ENCODE data around the gene CCDC85B.

CCDC85B gene

GRCh38 chr11:65892661-65893317 is 2.3 kb downstream of the CCDC85B start:
- H3K4me3 ChIP-seq (ENCODE audit: low read depth, low read length): no peak overlapping the region
- peaks cover 22% of the 10 kb centered on the region for H3K4me1 ChIP-seq (ENCODE audit: control insufficient read depth, insufficient read depth, low read length)
- H3K9me3 ChIP-seq (ENCODE audit: control insufficient read depth, insufficient read depth, low read length): no peaks in the 10 kb centered on the region
- no peak overlapping the region for H3K27ac ChIP-seq (ENCODE audit: low read depth, low read length)
- H3K9ac ChIP-seq (ENCODE audit: low read depth, low read length): no peak overlapping the region
- H3K27me3 ChIP-seq (ENCODE audit: control insufficient read depth, insufficient read depth, low read length): peaks cover 18% of the 10 kb centered on the region
- H3K36me3 ChIP-seq (ENCODE audit: control insufficient read depth, insufficient read depth, low read length): no peaks in the 10 kb centered on the region

GRCh38 chr11:65894034-65894591 is 3.6 kb downstream of the CCDC85B start:
- Histone ChIP-seq H3K4me1 (ENCODE audit: control insufficient read depth, insufficient read depth, low read length) (peaks cover 19% of the 10 kb centered on the region), H3K4me3 (ENCODE audit: low read depth, low read length) (no peak overlapping the region), H3K36me3 (ENCODE audit: control insufficient read depth, insufficient read depth, low read length) (no peaks in the 10 kb centered on the region)

GRCh38 chr11:65895482-65895981 is 5.1 kb downstream of the CCDC85B start:
- Histone ChIP-seq H3K4me3 (ENCODE audit: low read depth, low read length) (no peak overlapping the region), H3K9me3 (ENCODE audit: control insufficient read depth, insufficient read depth, low read length) (no peaks in the 10 kb centered on the region), H3K27me3 (ENCODE audit: control insufficient read depth, insufficient read depth, low read length) (peaks cover 25% of the 10 kb centered on the region), H3K36me3 (ENCODE audit: control insufficient read depth, insufficient read depth, low read length) (no peaks in the 10 kb centered on the region), H3K27ac (ENCODE audit: low read depth, low read length) (no peak overlapping the region), H3K9ac (ENCODE audit: low read depth, low read length) (no peak overlapping the region), H3K4me1 (ENCODE audit: control insufficient read depth, insufficient read depth, low read length) (peaks cover 10% of the 10 kb centered on the region; the same call in 1 of the 2 replicates)

More at GRCh38 chr11:65894034-65894591, 3.6 kb downstream of the CCDC85B start:
- H3K27me3 ChIP-seq (ENCODE audit: control insufficient read depth, insufficient read depth, low read length): peaks cover 27% of the 10 kb centered on the region
- no peak overlapping the region for H3K27ac ChIP-seq (ENCODE audit: low read depth, low read length)
- H3K9me3 ChIP-seq (ENCODE audit: control insufficient read depth, insufficient read depth, low read length): no peaks in the 10 kb centered on the region
- no peak overlapping the region for H3K9ac ChIP-seq (ENCODE audit: low read depth, low read length)

- Histone ChIP-seq H3K4me1 (ENCODE audit: control insufficient read depth, insufficient read depth, low read length) (peaks cover 10% of the 10 kb centered on the region; the same call in 1 of the 2 replicates), H3K9me3 (ENCODE audit: control insufficient read depth, insufficient read depth, low read length) (no peaks in the 10 kb centered on the region), H3K4me3 (ENCODE audit: low read depth, low read length) (no peak overlapping the region), H3K36me3 (ENCODE audit: control insufficient read depth, insufficient read depth, low read length) (no peaks in the 10 kb centered on the region), H3K27me3 (ENCODE audit: control insufficient read depth, insufficient read depth, low read length) (peaks cover 31% of the 10 kb centered on the region), H3K9ac (ENCODE audit: low read depth, low read length) (no peak overlapping the region), H3K27ac (ENCODE audit: low read depth, low read length) (no peak overlapping the region)
Observed at GRCh38 chr11:65896034-65896999, 5.8 kb downstream of the CCDC85B start.

GRCh38 chr11:65897020-65897471 is 6.6 kb downstream of the CCDC85B start:
- Histone ChIP-seq H3K9me3 (ENCODE audit: control insufficient read depth, insufficient read depth, low read length) (no peaks in the 10 kb centered on the region), H3K4me3 (ENCODE audit: low read depth, low read length) (no peak overlapping the region), H3K4me1 (ENCODE audit: control insufficient read depth, insufficient read depth, low read length) (peaks cover 7% of the 10 kb centered on the region; the same call in 1 of the 2 replicates), H3K27me3 (ENCODE audit: control insufficient read depth, insufficient read depth, low read length) (peaks cover 35% of the 10 kb centered on the region), H3K9ac (ENCODE audit: low read depth, low read length) (no peak overlapping the region), H3K27ac (ENCODE audit: low read depth, low read length) (no peak overlapping the region), H3K36me3 (ENCODE audit: control insufficient read depth, insufficient read depth, low read length) (no peaks in the 10 kb centered on the region)

- no peaks in the 10 kb centered on the region for H3K36me3 ChIP-seq (ENCODE audit: control insufficient read depth, insufficient read depth, low read length)
Observed at GRCh38 chr11:65898656-65899355, 8.3 kb downstream of the CCDC85B start.

GRCh38 chr11:65899356-65900124 is 9.1 kb downstream of the CCDC85B start:
- Histone ChIP-seq H3K36me3 (ENCODE audit: control insufficient read depth, insufficient read depth, low read length) (no peaks in the 10 kb centered on the region), H3K4me1 (ENCODE audit: control insufficient read depth, insufficient read depth, low read length) (peaks cover 9% of the 10 kb centered on the region), H3K4me3 (ENCODE audit: low read depth, low read length) (peak overlapping the region; percentile 64), H3K9ac (ENCODE audit: low read depth, low read length) (peak overlapping the region; percentile 69), H3K9me3 (ENCODE audit: control insufficient read depth, insufficient read depth, low read length) (no peaks in the 10 kb centered on the region), H3K27ac (ENCODE audit: low read depth, low read length) (peak overlapping the region; percentile 87), H3K27me3 (ENCODE audit: control insufficient read depth, insufficient read depth, low read length) (peaks cover 55% of the 10 kb centered on the region)

More at GRCh38 chr11:65898656-65899355, 8.3 kb downstream of the CCDC85B start:
- H3K9me3 ChIP-seq (ENCODE audit: control insufficient read depth, insufficient read depth, low read length): no peaks in the 10 kb centered on the region
- H3K4me3 ChIP-seq (ENCODE audit: low read depth, low read length): peak overlapping the region; percentile 64
- H3K27ac ChIP-seq (ENCODE audit: low read depth, low read length): no peak overlapping the region
- peak overlapping the region; percentile 69; the same call in 1 of the 2 replicates for H3K9ac ChIP-seq (ENCODE audit: low read depth, low read length)
- H3K27me3 ChIP-seq (ENCODE audit: control insufficient read depth, insufficient read depth, low read length): peaks cover 52% of the 10 kb centered on the region
- peaks cover 9% of the 10 kb centered on the region for H3K4me1 ChIP-seq (ENCODE audit: control insufficient read depth, insufficient read depth, low read length)

GRCh38 chr11:65900125-65900898 is 9.8 kb downstream of the CCDC85B start, which contains the start of gene FOSL1:
TSS of gene FOSL1 (minus strand) at chr11:65900388. CDS start at chr11:65900339, 49 bp downstream.
- peak within 1 kb of the TSS; percentile 87 for H3K27ac ChIP-seq (ENCODE audit: low read depth, low read length)
- no peaks in the 10 kb centered on the region for H3K36me3 ChIP-seq (ENCODE audit: control insufficient read depth, insufficient read depth, low read length)
- H3K9me3 ChIP-seq (ENCODE audit: control insufficient read depth, insufficient read depth, low read length): no peaks in the 10 kb centered on the region
- peaks cover 9% of the 10 kb centered on the region for H3K4me1 ChIP-seq (ENCODE audit: control insufficient read depth, insufficient read depth, low read length)
- peaks cover 55% of the 10 kb centered on the region for H3K27me3 ChIP-seq (ENCODE audit: control insufficient read depth, insufficient read depth, low read length)
- H3K9ac ChIP-seq (ENCODE audit: low read depth, low read length): peak within 1 kb of the TSS; percentile 69
- peak within 1 kb of the TSS; percentile 64 for H3K4me3 ChIP-seq (ENCODE audit: low read depth, low read length)

- Histone ChIP-seq H3K9ac (ENCODE audit: low read depth, low read length) (no peak overlapping the region), H3K4me3 (ENCODE audit: low read depth, low read length) (peak overlapping the region; percentile 32; the same call in 1 of the 2 replicates)
Observed at GRCh38 chr11:65900899-65901180, 10.4 kb downstream of the CCDC85B start.

More at GRCh38 chr11:65900899-65901180, 10.4 kb downstream of the CCDC85B start:
- H3K36me3 ChIP-seq (ENCODE audit: control insufficient read depth, insufficient read depth, low read length): no peaks in the 10 kb centered on the region
- H3K27ac ChIP-seq (ENCODE audit: low read depth, low read length): peak overlapping the region; percentile 45
- no peaks in the 10 kb centered on the region for H3K9me3 ChIP-seq (ENCODE audit: control insufficient read depth, insufficient read depth, low read length)
- H3K4me1 ChIP-seq (ENCODE audit: control insufficient read depth, insufficient read depth, low read length): peaks cover 9% of the 10 kb centered on the region
- peaks cover 55% of the 10 kb centered on the region for H3K27me3 ChIP-seq (ENCODE audit: control insufficient read depth, insufficient read depth, low read length)

All from HUES48 (cell line).